Ovary (tissue), 9 donors: ENCODE measurements around the gene CEMP1. TPM values are rescaled to one million over a fixed set of nuclear protein-coding genes. Genes with fewer than 3 reads are reported as not detected.

Experiments used
- DNase-seq, 5 donors: peaks; one replicate each; pipeline ENCODE4 v3.0.0-alpha.2; 2019 to 2020
- H3K27ac ChIP-seq, 2 donors: fragments of 200-600 bp; one replicate each; pipeline versions ENCODE4 v1.5.1 to v1.8.0; 2019 to 2022
- H3K27me3 ChIP-seq: fragments of 200-600 bp; one replicate; pipeline ENCODE4 v1.8.0; 2022
- H3K36me3 ChIP-seq: fragments of 200-600 bp; sonication (generic); one replicate; pipeline ENCODE4 v1.5.1; 2019
- H3K4me1 ChIP-seq: one replicate; pipeline ENCODE4 v1.8.1; 2013; ENCODE audit warnings: mild to moderate bottlenecking, moderate library complexity; ENCODE audit not compliant: insufficient read depth
- H3K4me3 ChIP-seq: fragments of 200-600 bp; sonication (generic); one replicate; pipeline ENCODE4 v1.5.1; 2017
- H3K9me3 ChIP-seq, 2 donors: fragments of 200-600 bp in 1 of 2; sonication (generic) in 1 of 2; one replicate each; pipeline versions ENCODE4 v1.5.1 to v1.8.1; 2013 to 2019; ENCODE audit warnings: mild to moderate bottlenecking in 1 of 2, moderate library complexity in 1 of 2
- CTCF ChIP-seq, 3 donors: fragments of 450-650 bp in 2 of 3; fragments of 200-600 bp in 1 of 3; IDR thresholded peaks; one replicate each; pipeline versions ENCODE4 v1.5.1 to v1.8.0; 2016 to 2022; ENCODE audit warnings: antibody characterized with exemption in 3 of 3, mild to moderate bottlenecking in 1 of 3
- EP300 ChIP-seq: sonication (generic); formaldehyde crosslinking; IDR thresholded peaks from one replicate; pipeline ENCODE4 v1.6.1; 2017; ENCODE audit warnings: antibody characterized with exemption
- POLR2A ChIP-seq: fragments of 450-650 bp; IDR thresholded peaks from one replicate; pipeline ENCODE4 v1.6.1; 2017; ENCODE audit warnings: antibody characterized with exemption, mild to moderate bottlenecking, moderate library complexity
- WGBS, 3 donors: extraction: QIAGEN DNeasy Blood & Tissue Kit in 1 of 3; methylation state at CpG; one replicate each; pipeline versions ENCODE4 v1.1.5 to v1.1.7; 2013 to 2017; 5-methylcytosine and 5-hydroxymethylcytosine counted together
- intact Hi-C, 4 donors: fragments of 100-400 bp; cut with DNase I; formaldehyde crosslinking; loops; one replicate each; pipeline versions ENCODE4 v1.11.0 to v1.15.1; 2022 to 2023
- polyA plus RNA-seq, 2 donors: library from polyadenylated mRNA; stranded (reverse); fragments of 200-250 nt in 1 of 2; fragments of 350-450 nt in 1 of 2; fragmentation: Illumina TruSeq in 1 of 2; extraction: RNeasy Lipid Tissue Mini Kit (QIAGEN cat#74804) in 1 of 2; gene quantifications; one replicate each; pipeline ENCODE4 v1.2.3, GENCODE V29; 2013 to 2014
- total RNA-seq, 7 donors: library from RNA; depleted of rRNA in 2 of 7; stranded (reverse); fragments of >200 nt in 2 of 7; fragmentation: NEBNext Ultra II Directional in 3 of 7; extraction: Animal tissue kit (Norgen Biotek cat#: 25700) in 3 of 7; gene quantifications; one replicate each; pipeline versions ENCODE4 v1.1.0 to v1.2.4, GENCODE V29; 2016 to 2023
- donor health status: DM: no; HTN: no; CAD: no; lungs with moderate emphysema.
- donor health status: DM: no; HTN: no; CAD: no.
- donor health status: Bipolar disorder and iron deficiency.
- donor health status: DM: yes; HTN: yes; CAD: no.
- donor health status: DM: no; HTN: no; CAD: no.
- donor health status: DM: yes; HTN: yes; CAD: no.

Gene CEMP1
- total and polyA plus RNA-seq, 9 donors: 0.33 to 1.0 (median 0.37) TPM; not detected in 4

GRCh38 chr16:2487517-2487842 lies 43.7 kb downstream of the CEMP1 start:
- 57 to 72% (median 69%) methylated on average over 8 of the region's 8 CpGs for WGBS, 3 donors

GRCh38 chr16:2486645-2487516 lies 44.3 kb downstream of the CEMP1 start:
- Histone ChIP-seq H3K27ac (no peak overlapping the region), H3K4me1 (peaks cover 14% of the 10 kb centered on the region), H3K36me3 (no peaks in the 10 kb centered on the region), H3K27me3 (no peaks in the 10 kb centered on the region), H3K4me3 (no peak overlapping the region), H3K9me3 (no peaks in the 10 kb centered on the region)
- intact Hi-C loops: no loop called here
- TF ChIP-seq EP300 (no peak), CTCF (IDR thresholded peaks at IDR 0.05) (no peak), POLR2A (no peak)
- 74 to 76% (median 74%) methylated on average over 29 of the region's 29 CpGs for WGBS, 3 donors
- DNase-seq: no peak

More at GRCh38 chr16:2487517-2487842, 43.7 kb downstream of the CEMP1 start:
- TF ChIP-seq CTCF (IDR thresholded peaks at IDR 0.05): no peak
- TF ChIP-seq EP300: no peak
- TF ChIP-seq POLR2A: no peak
- peaks cover 14% of the 10 kb centered on the region for H3K4me1 ChIP-seq
- no peak for DNase-seq
- no peak overlapping the region for H3K4me3 ChIP-seq
- intact Hi-C loops: no loop called here
- no peak overlapping the region for H3K27ac ChIP-seq
- H3K27me3 ChIP-seq: no peaks in the 10 kb centered on the region
- no peaks in the 10 kb centered on the region for H3K9me3 ChIP-seq
- no peaks in the 10 kb centered on the region for H3K36me3 ChIP-seq

GRCh38 chr16:2485811-2486507 lies 45.2 kb downstream of the CEMP1 start:
- intact Hi-C loops: no loop called here
- no peak for DNase-seq
- no peaks in the 10 kb centered on the region for H3K9me3 ChIP-seq
- H3K27ac ChIP-seq: no peak overlapping the region
- H3K36me3 ChIP-seq: no peaks in the 10 kb centered on the region
- no peaks in the 10 kb centered on the region for H3K27me3 ChIP-seq
- H3K4me3 ChIP-seq: no peak overlapping the region
- peaks cover 14% of the 10 kb centered on the region for H3K4me1 ChIP-seq
- 76 to 82% (median 80%) methylated on average over 32 to 33 of the region's 33 CpGs for WGBS, 3 donors
- TF ChIP-seq CTCF (IDR thresholded peaks at IDR 0.05) (no peak), POLR2A (no peak), EP300 (no peak)

GRCh38 chr16:2484898-2485508 lies 46.2 kb downstream of the CEMP1 start:
- peaks cover 14% of the 10 kb centered on the region for H3K4me1 ChIP-seq
- DNase-seq: no peak
- H3K27ac ChIP-seq: no peak overlapping the region
- no peak overlapping the region for H3K4me3 ChIP-seq
- H3K36me3 ChIP-seq: no peaks in the 10 kb centered on the region
- H3K9me3 ChIP-seq: no peaks in the 10 kb centered on the region
- WGBS, 3 donors: 85 to 90% (median 87%) methylated on average over 13 of the region's 13 CpGs
- no peaks in the 10 kb centered on the region for H3K27me3 ChIP-seq
- intact Hi-C loops: no loop called here
- no peak for TF ChIP-seq POLR2A
- no peak for TF ChIP-seq CTCF (IDR thresholded peaks at IDR 0.05)
- TF ChIP-seq EP300: no peak
